Left cardiac atrium (tissue), 4 donors: ENCODE results near the gene HPS6. TPM values are rescaled to one million over a fixed set of nuclear protein-coding genes. Genes with fewer than 3 reads are reported as not detected.

ENCODE experiments used
- ATAC-seq, 2 donors: fragments of 200-7000 bp; cut with Tn5 transposase; one replicate each; pipeline ENCODE4 v1.9.1; 2020; ENCODE audit warnings: mild to moderate bottlenecking in 2 of 2, moderate library complexity in 2 of 2
- DNase-seq: peaks from one replicate; pipeline ENCODE4 v3.0.0-alpha.2; 2020
- intact Hi-C, 2 donors: fragments of 100-400 bp; cut with DNase I; formaldehyde crosslinking; loops; one replicate each; pipeline versions ENCODE4 v1.14.1 to v1.15.1; 2022 to 2023
- total RNA-seq, 2 donors: library from RNA; stranded (reverse); fragmentation: NEBNext Ultra II Directional; extraction: Animal tissue kit (Norgen Biotek cat#: 25700); gene quantifications; one replicate each; pipeline ENCODE4 v1.2.1, GENCODE V29; 2021
- donor health status: DM: no; HTN: yes; CAD: no.
- donor health status: DM: no; HTN: yes; CAD: no; lungs with severe emphysema.
- donor health status: DM: yes; HTN: yes; CAD: no.
- donor health status: Dilated cardiomyopathy.

HPS6 gene
- total RNA-seq, 2 donors from 2014 or later, result 10.1 to 12.1 TPM

DNA sequence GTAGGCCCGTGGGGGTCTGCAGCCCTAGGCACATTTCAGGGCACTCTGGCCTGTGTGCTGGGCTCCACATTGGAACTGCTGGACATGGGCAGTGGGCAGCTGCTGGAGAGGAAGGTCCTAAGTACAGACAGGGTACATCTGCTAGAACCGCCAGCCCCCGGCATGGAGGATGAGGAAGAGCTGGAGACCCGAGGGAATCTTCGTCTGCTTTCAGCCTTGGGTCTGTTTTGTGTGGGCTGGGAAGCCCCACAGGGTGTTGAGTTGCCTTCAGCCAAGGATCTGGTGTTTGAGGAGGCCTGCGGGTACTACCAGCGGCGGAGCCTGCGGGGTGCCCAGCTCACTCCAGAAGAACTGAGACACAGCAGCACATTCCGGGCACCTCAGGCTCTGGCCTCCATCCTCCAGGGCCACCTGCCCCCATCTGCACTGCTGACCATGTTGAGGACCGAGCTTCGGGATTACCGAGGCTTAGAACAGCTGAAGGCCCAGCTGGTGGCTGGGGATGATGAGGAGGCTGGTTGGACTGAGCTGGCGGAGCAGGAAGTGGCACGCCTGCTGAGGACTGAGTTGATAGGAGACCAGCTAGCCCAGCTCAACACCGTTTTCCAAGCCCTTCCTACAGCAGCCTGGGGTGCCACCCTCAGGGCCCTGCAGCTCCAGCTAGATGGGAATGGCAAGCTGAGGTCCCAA lies 1.4 kb downstream of the HPS6 start:
- ATAC-seq (no peak), DNase-seq (no peak)
- intact Hi-C loops, result loop anchor here in 1 of 2 donors (10.0 kb wide), 1 partner anchor 462 kb away; no protein-coding TSS in a partner anchor

DNA sequence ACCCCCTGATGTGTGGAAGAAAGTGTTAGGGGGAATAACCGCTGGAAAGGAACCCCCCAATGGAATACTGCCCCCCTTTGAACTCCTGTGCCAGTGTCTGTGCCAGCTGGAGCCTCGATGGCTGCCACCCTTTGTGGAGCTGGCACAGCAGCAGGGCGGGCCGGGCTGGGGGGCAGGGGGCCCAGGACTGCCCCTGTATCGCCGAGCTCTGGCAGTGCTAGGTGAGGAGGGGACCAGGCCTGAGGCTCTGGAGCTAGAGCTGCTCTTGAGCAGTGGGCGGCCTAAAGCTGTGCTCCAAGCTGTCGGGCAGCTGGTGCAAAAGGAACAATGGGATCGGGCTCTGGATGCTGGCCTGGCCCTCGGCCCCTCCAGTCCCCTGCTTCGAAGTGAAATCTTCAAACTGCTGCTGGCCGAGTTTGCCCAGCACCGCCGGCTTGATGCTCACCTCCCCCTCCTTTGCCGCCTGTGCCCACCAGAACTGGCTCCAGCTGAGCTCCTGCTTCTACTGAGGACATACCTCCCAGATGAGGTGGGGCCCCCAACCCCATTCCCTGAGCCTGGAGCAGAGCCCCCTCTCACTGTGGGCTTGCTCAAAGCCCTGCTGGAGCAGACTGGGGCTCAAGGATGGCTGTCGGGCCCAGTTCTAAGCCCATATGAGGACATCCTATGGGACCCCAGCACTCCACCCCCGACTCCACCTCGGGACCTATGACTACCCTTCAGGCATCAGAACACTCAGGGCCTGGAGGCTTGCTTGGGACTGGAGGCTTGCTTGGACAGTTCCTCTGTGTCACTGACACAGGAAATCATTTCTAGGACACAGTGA lies 2.2 kb downstream of the HPS6 start:
- DNase-seq (no peak), ATAC-seq (no peak)
- intact Hi-C loops, result loop anchor here in 1 of 2 donors (10.0 kb wide), 1 partner anchor 463 kb away; no protein-coding TSS in a partner anchor

DNA sequence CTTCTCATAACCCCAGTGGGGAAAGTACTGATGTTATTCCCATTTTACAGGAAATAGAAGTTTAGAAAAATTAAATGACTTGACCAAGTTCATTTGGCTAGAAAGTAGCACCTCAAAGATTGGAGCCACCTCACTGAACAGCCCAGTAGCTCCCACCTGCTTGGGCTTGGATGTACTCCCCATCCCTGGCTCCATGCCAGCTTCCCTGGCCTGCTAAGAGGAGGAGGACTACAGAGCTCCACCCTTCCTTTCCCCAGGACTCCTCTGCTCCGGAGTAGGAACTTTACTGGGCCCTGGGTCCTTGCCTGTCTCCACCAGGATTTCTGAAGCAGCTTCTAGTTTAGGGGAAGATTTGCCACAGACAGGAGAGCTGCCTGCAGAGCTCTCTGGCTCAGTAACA lies 3.1 kb downstream of the HPS6 start:
- ATAC-seq (no peak), DNase-seq (peak; percentile 50)
- intact Hi-C loops, result loop anchor here in 1 of 2 donors (10.0 kb wide), 1 partner anchor 463 kb away; no protein-coding TSS in a partner anchor

DNA sequence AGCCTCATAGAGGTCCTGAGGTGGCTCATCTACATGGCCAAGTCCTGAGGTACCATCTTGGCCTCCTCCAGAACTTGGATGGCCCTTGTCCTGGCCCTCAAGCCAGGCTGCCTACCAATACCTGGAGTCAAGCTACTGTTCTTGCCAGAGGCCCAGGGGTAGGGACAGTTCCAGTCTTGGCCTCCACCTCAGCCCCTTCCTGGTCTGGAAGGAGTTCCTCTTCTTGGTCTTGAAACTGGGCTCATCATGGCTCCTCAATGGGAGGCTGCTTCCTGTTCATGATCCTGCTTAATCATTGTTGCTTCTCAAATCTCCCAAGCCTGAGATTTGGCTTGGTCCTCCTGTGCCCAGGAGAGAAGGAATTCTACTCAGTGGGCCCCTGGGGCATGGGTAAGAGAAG lies 3.9 kb downstream of the HPS6 start:
- no peak for ATAC-seq
- no peak for DNase-seq

DNA sequence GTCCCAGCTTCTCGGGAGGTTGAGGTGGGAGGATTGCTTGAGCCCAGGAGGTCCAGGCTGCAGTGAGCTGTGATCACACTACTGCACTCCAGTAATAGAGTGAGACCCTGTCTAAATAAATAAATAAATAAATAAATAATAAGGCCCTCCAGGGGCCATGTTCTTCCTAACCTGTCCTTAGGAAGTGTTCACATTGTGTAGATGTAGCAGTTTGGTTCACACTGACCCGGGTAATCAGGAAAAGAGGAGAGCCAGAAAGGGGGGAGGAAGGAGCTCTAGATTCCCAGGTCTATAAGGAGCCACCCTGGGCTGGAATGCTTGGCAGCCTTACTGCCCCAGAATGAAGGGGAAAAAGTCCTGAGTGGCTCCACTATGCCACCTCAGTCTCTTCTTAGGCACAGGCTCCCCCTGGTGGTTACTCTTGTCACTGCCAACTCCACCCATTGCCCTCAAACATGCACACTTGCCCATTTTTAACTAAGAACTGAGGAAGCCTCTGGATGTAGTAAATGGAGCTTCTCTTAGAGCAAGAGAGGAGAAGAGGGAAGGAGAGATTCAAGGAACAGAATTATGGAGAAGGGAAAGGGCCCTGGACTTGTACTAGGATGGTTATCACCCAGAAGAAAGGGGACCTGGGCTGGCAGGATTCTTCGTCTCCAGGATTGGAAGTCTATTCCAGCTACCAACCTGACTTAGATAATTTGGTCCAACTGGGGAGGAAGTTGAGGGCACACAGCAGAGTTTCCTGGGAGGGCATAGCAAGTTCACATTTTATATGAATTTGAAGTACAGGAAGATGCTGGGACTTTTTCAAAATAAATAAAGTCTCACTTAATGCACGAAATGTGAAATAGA lies 7.8 kb downstream of the HPS6 start:
- ATAC-seq (peak; percentile 86 to 88), DNase-seq (peak; percentile 82)
- intact Hi-C loops, result loop anchor here in 1 of 2 donors (5.0 kb wide), 2 partner anchors 44 to 236 kb away; no protein-coding TSS in a partner anchor

More for the DNA sequence above, 3.9 kb downstream of the HPS6 start:
- intact Hi-C loops, result loop anchor here in 1 of 2 donors (10.0 kb wide), 1 partner anchor 464 kb away; no protein-coding TSS in a partner anchor

DNA sequence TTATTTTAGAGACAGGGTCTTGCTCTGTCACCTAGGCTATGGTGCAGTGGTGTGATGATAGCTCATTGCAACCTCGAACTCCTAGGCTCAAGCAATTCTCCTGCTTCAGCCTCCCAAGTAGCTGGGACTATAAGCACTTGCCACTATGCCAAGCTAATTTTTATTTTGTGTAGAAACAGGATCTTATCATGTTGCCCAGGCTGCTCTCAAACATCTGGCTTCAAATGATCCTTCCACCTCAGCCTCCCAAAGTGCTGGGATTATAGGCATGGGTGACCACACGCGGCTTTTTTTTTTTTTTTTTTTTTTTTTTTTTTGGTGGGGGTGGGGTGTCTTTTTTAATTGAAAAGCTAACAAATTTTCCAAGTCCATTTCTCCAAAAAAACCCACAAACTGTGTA lies 18.4 kb downstream of the HPS6 start:
- DNase-seq (no peak), ATAC-seq (no peak)
- intact Hi-C loops, result no loop called here

DNA sequence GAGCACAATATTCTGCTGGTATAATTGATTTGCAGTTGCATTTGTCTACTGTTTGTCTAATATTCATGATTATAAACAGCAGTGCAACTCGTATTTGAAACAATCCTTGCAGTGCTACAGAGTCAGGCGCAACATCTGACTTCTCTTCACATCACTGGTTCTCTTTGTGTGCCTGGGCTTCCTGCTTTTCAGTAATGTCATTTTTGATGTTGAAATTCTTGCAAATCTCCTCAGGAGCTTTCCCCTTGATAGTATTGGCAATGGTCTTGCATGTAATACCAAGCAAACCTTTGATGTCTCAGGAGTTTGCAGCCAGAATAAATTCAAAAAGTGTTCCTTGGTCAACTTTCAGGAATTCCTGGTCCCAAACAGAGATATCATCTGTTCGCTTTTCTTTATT lies 20.2 kb downstream of the HPS6 start:
- intact Hi-C loops, result no loop called here
- ATAC-seq, result no peak
- no peak for DNase-seq

DNA sequence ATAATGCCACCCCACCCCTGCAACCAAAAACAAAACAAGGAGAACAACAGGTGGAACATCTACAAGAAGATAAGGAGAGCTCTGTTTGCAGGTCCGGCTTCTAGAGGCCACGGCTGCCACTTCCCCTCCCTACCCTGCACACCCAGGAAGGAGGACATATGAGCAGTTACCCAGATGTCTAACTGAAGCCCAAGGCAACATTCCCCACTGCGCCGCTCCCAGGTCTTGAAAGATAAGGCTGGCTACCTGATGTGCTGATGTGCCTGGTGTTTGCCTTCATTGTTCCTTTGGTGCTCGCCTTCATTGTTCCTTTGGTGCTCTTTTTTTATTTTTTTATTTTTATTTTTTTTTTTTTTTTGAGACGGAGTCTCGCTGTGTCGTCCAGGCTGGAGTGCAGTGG lies 21.0 kb downstream of the HPS6 start:
- DNase-seq, result no peak
- no peak for ATAC-seq
- intact Hi-C loops, result no loop called here

DNA sequence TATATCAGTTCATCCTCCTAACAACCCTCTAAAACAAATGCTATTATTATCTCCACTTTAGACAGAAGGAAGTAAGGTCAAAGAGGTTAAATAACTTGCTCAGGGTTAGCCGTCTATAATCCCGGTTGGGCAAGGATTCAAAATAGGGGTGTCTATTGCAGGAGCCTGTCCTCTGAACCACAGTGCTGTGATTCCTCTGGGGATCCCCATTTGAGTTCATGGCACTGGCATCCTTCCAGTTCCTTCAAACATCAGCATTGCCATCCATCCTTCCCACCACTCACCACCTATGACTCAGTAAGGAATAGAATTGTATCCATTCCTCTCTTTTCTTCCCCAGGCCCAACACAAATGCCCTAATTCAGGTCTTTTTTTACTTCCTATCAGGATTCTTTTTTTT lies 25.6 kb downstream of the HPS6 start:
- no peak for DNase-seq
- ATAC-seq, result peak in 1 of 2 donors; percentile 55
- intact Hi-C loops, result no loop called here

DNA sequence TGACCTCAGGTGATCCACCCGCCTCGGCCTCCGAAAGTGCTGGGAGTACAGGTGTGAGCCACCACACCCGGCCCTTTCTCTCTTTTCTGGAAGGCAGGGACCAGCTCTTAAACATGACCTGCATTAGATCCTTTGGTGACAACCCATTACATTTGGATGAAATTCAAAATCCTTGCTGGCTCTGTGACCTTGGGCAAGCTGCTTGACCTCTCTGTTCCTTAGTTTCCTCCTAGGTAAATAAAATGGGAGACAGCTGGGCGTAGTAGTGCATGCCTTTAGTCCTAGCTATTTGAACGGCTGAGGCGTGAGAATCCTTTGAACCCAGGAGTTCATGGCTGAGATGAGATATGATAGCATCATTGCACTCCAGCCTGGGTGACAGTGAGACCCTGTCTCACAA lies 31.3 kb downstream of the HPS6 start:
- DNase-seq, result no peak
- intact Hi-C loops, result no loop called here
- no peak for ATAC-seq

DNA sequence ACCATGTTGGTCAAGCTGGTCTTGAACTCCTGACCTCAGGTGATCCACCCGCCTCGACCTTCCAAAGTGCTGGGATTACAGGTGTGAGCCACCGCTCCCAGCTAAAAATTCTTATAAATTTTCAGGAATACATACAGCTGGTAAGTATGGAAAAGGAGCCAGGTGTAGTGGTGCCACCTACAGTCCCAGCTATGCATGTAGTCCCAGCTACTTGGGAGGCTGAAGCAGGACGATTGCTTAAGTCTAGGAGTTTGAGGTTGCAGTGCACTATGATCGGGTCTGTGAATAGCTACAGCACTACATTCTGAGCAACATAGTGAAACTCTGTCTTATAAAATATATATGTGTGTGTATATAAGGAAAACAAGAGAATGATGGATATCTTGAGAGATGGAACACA lies 36.0 kb downstream of the HPS6 start:
- DNase-seq (no peak), ATAC-seq (no peak)
- intact Hi-C loops, result no loop called here

DNA sequence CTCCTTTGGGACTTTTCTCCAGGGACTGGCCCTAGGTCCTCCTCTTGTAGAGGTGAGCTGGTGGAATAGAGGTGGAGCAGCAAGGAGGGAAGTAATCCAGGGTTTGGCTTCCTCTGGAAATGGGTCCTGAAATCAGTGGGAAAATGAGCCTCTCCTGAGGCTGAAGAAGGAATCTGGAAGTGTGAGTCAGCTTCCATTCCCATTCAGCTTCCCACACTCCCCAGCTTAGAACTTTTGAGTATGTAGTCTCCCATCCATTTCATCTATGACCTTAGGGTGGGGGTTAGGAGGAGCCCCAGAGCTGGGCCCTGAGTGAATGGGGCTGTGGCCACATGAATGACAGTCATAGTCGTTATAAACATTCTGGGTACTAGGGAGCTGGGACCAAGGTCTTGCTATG lies 37.3 kb downstream of the HPS6 start:
- intact Hi-C loops, result no loop called here
- no peak for ATAC-seq
- DNase-seq, result no peak

DNA sequence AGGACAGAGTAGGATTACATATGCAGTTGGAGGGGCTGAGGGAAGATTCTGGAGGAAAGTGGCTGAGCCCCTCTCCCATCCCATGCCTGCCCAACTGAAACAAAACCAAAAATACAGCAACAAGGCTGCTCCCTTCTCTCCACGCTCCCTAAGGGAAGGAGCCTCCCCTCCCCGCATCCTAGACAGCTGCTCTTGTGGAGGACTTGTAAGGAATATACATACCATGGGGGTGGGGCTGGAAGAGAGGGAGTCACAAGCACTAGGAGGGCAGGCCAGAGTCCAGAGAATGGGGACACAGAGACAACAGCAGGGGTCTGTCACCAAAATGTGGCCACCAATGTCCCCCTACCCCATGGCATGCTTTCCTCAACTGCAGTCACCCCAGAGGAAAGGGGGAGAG lies 41.8 kb downstream of the HPS6 start:
- intact Hi-C loops, result no loop called here
- no peak for DNase-seq
- no peak for ATAC-seq

DNA sequence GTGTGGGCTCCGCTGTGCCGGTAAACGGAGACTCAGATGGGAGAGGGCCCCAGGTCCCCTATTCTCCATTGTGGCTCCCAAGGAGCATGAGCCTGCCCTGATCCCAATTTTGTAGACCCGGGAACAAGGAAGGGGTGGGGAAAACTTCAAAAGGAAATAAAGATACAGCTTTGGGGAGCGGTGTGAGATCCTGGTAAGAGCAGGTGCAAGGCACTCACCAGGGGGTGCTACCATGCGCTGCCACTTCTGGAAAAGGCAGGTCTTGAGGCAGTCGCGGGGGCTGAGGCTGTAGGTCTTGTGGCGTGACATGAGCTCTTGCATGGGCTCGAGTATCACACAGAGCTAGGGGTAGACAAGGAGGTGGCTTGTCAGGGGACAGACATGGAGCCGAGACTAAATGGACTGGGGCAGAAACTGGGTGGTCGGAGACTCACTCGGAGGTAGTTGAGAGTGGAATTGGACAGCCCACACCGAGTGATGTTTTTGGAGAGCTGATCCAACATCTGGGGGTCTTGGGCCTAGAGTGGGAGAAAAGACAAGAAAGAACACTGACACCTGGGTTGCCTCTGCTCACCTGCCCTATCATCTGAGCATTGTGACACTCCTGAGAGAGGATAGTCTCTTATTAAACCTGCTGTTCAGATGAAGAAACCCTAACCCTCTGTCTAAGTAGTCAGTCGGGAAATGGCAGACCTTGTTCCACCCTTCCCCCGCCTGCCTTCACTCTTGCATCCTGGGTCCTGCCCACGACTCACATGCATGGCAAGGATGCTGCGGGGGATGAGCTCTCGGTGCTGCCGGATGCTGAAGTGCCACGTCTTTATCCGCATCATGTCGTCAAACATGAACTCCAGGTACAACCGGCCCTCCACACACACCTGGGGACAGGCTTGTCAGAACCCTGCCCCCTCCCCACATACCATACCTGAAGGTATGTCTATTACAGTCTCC lies 44.3 kb downstream of the HPS6 start:
- no peak for ATAC-seq
- DNase-seq, result no peak
- intact Hi-C loops, result no loop called here

DNA sequence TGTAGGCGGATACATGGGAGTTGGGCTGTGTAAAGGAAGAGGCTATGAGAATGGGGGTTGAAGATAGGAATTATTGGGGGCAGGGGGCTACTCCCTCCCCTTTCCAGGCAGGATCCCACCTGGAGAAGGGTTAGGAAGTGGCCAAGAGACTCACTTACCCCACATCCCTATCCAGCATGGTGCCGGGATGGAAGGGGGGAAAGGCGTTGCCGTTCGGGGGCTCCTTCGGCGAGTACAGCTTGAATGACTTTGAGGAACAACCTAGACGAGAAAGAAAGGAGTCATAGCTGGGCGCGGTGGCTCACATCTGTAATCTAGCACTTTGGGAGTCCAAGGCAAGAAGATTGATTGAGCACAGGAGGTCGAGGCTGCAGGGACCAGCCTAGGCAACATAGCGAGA lies 46.1 kb downstream of the HPS6 start:
- no peak for ATAC-seq
- no peak for DNase-seq
- intact Hi-C loops, result no loop called here

DNA sequence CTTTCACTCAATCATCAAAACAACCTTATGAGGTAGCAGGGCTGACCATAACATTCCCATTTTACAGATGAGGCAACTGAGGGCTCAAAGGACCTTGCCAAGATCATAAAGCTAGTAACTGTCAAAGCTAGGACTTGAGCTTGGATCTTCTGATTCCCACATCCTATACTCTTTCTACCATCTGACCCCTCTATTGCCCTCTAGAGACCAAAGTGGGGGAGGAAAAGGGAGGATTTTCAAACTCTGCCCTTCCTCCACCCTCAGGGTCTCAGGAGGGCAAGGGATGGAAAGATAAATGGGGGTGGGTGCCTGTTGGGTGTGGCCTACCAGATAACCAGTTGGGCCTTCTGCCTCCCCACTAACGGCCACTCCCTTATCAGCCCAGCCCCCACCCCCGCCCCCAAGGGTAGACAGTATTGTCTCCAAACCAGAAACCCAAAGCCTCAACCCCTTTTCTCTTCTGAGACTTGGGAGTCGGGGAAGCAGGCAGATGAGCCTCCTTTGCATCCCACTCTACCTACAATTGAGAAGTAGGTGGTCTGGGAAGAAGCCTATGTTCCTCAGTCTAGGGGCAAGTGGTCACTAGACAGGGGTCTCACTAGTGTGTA lies 47.2 kb downstream of the HPS6 start:
- intact Hi-C loops, result no loop called here
- ATAC-seq (no peak), DNase-seq (no peak)

DNA sequence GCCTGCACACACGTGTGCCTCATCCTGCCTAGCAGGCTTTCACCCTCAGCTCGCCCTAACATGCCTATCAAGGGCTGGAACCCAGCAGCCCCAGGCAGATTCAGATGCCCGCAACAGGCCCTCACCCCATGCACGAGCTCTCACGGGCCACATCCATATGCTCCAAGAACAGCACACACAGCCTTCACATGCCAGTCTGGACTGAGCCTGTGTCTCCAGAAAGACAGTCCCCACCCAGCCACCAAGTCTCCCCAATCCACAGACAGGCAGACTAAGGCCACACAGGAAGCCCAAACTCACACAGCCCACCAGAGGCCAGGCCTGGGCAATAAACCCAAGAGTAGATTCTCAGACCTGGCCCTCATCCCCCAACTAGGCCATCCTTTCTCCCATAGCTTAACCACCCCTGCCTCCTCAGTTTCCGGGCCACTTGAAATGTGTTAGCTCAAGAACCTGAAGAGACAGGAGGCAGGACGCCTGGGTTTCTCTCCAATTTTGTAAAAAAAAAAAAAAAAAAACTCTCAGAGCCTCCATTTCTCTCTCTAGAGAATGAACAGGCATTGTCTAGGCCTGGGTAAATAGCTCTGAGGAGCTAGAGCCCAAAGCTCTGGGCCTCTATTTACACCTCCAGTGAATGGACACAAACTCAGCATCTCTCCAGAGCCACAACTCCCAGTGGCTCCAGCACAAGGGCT lies 48.3 kb downstream of the HPS6 start:
- no peak for DNase-seq
- intact Hi-C loops, result no loop called here
- no peak for ATAC-seq
